H1 (cell line): ENCODE measurements around the gene TRAPPC11. TPM values are rescaled to one million over a fixed set of nuclear protein-coding genes. Genes with fewer than 3 reads are reported as not detected.

Source experiments
- CTCF ChIA-PET: fragments of 300-600 bp; sonication (Branson Sonifier 250); formaldehyde crosslinking; loops from one replicate; lab custom pipeline; 2021; ENCODE audit not compliant: partially characterized antibody; lab: Charles Lee
- POLR2A ChIA-PET: fragments of 300-600 bp; sonication (Branson Sonifier 250); formaldehyde crosslinking; loops from one replicate; lab custom pipeline; 2021; ENCODE audit warnings: inconsistent platforms; ENCODE audit not compliant: partially characterized antibody; lab: Charles Lee
- DNase-seq, 2 experiments: peaks; one replicate each; pipeline versions ENCODE4 v3.0.0 to v3.0.0-alpha.2; 2010 to 2022; ENCODE audit warnings: low spot score in 2 of 2, low read depth in 1 of 2, mixed read lengths in 1 of 2
- FAIRE-seq: peaks from 2 replicates; lab custom pipeline; 2011; peaks lifted over from hg19 to GRCh38; lab: Jason Lieb, UNC
- H2AFZ ChIP-seq: 2 replicates; pipeline ENCODE4 v1.8.1; 2012; ENCODE audit warnings: low read length, inconsistent platforms
- H2AK5ac ChIP-seq: 2 replicates; pipeline ENCODE4 v1.6.1; 2013; ENCODE audit warnings: low read depth, low read length
- H2BK120ac ChIP-seq: replicated peaks from 2 replicates; pipeline ENCODE3; 2013; ENCODE audit warnings: low read depth, low read length, inconsistent platforms
- H2BK12ac ChIP-seq: 2 replicates; pipeline ENCODE4 v1.6.1; 2013; ENCODE audit warnings: low read depth, low read length
- H2BK15ac ChIP-seq: 2 replicates; pipeline ENCODE4 v1.6.1; 2013; ENCODE audit warnings: low read length
- H2BK20ac ChIP-seq: 2 replicates; pipeline ENCODE4 v1.6.1; 2013; ENCODE audit warnings: low read length
- H2BK5ac ChIP-seq: 2 replicates; pipeline ENCODE4 v1.6.1; 2013; ENCODE audit warnings: low read depth, low read length
- H3K14ac ChIP-seq: 2 replicates; pipeline ENCODE4 v1.6.1; 2013; ENCODE audit warnings: inconsistent platforms; ENCODE audit not compliant: insufficient read length
- H3K18ac ChIP-seq: 2 replicates; pipeline ENCODE4 v1.6.1; 2013; ENCODE audit warnings: low read length; ENCODE audit errors: extremely low read depth
- H3K23ac ChIP-seq: 2 replicates; pipeline ENCODE4 v1.6.1; 2013; ENCODE audit warnings: inconsistent platforms; ENCODE audit not compliant: insufficient read length
- H3K23me2 ChIP-seq: 2 replicates; pipeline ENCODE4 v1.6.1; 2013; ENCODE audit warnings: low read depth, low read length
- H3K27ac ChIP-seq: 2 replicates; pipeline ENCODE4 v1.6.1; 2011; ENCODE audit warnings: low read depth, low read length, inconsistent platforms
- H3K27me3 ChIP-seq, 4 experiments: replicated peaks in 1 of 4; 1 replicate in 1 of 4; 2 replicates in 3 of 4; pipeline versions ENCODE4 v1.6.1 to v1.8.1; 2011 to 2013; ENCODE audit warnings: low read length in 3 of 4, mild to moderate bottlenecking in 3 of 4, inconsistent platforms in 2 of 4, mixed read lengths in 2 of 4, moderate library complexity in 1 of 4; ENCODE audit not compliant: control insufficient read depth in 3 of 4, insufficient read depth in 3 of 4; ENCODE audit errors: extremely low read depth in 1 of 4
- H3K36me3 ChIP-seq, 4 experiments: 2 replicates each; pipeline versions ENCODE4 v1.6.1 to v1.8.1; 2011 to 2013; ENCODE audit warnings: mild to moderate bottlenecking in 4 of 4, low read length in 3 of 4, moderate library complexity in 2 of 4, control low read depth in 1 of 4, inconsistent platforms in 1 of 4; ENCODE audit not compliant: insufficient read depth in 4 of 4, control insufficient read depth in 2 of 4
- H3K4ac ChIP-seq: replicated peaks from 2 replicates; pipeline ENCODE3; 2013; ENCODE audit warnings: low read length, low read depth, mixed read lengths, inconsistent platforms; ENCODE audit not compliant: insufficient read length
- H3K4me1 ChIP-seq, 4 experiments: replicated peaks in 1 of 4; 1 replicate in 1 of 4; 2 replicates in 3 of 4; pipeline versions ENCODE4 v1.6.1 to v1.8.1; 2011 to 2013; ENCODE audit warnings: low read length in 3 of 4, inconsistent platforms in 2 of 4, mixed read lengths in 1 of 4; ENCODE audit not compliant: insufficient read depth in 4 of 4, control insufficient read depth in 3 of 4
- H3K4me2 ChIP-seq, 2 experiments: 2 replicates each; pipeline versions ENCODE4 v1.6.1 to v1.8.1; 2011 to 2013; ENCODE audit warnings: low read depth in 2 of 2, low read length in 2 of 2, control low read depth in 1 of 2, inconsistent platforms in 1 of 2, mild to moderate bottlenecking in 1 of 2; ENCODE audit not compliant: insufficient read depth in 1 of 2
- H3K4me3 ChIP-seq, 4 experiments: fragments of 200-600, 300-600 bp in 1 of 4; sonication (generic), shearing (Covaris generic), sonication (Bioruptor Twin) in 1 of 4; 2 replicates each; pipeline versions ENCODE4 v1.5.1 to v1.8.1; 2011 to 2016; ENCODE audit warnings: low read length in 4 of 4, low read depth in 3 of 4, control low read depth in 2 of 4, inconsistent platforms in 2 of 4, mild to moderate bottlenecking in 2 of 4, mixed read lengths in 1 of 4, moderate library complexity in 1 of 4; ENCODE audit not compliant: insufficient read depth in 2 of 4; ENCODE audit errors: extremely low read depth in 1 of 4
- H3K56ac ChIP-seq: replicated peaks from 2 replicates; pipeline ENCODE3; 2013; ENCODE audit warnings: low read depth, mild to moderate bottlenecking, mixed read lengths, low read length, inconsistent platforms; ENCODE audit not compliant: insufficient read length
- H3K79me1 ChIP-seq: 2 replicates; pipeline ENCODE4 v1.6.1; 2013; ENCODE audit warnings: low read depth, low read length, control low read depth
- H3K79me2 ChIP-seq, 2 experiments: 2 replicates each; pipeline versions ENCODE4 v1.6.1 to v1.8.1; 2012 to 2013; ENCODE audit warnings: low read length in 2 of 2, mild to moderate bottlenecking in 2 of 2, inconsistent platforms in 1 of 2; ENCODE audit not compliant: insufficient read depth in 2 of 2, control insufficient read depth in 1 of 2
- H3K9ac ChIP-seq, 4 experiments: replicated peaks in 1 of 4; 1 replicate in 1 of 4; 2 replicates in 3 of 4; pipeline versions ENCODE4 v1.6.1 to v1.8.1; 2011 to 2013; ENCODE audit warnings: low read depth in 3 of 4, low read length in 3 of 4, control low read depth in 2 of 4, mild to moderate bottlenecking in 2 of 4, moderate library complexity in 2 of 4, inconsistent platforms in 1 of 4; ENCODE audit errors: extremely low read depth in 1 of 4
- H3K9me3 ChIP-seq, 2 experiments: 2 replicates each; pipeline versions ENCODE4 v1.6.1 to v1.8.1; 2012 to 2013; ENCODE audit warnings: mild to moderate bottlenecking in 2 of 2, moderate library complexity in 2 of 2, control low read depth in 1 of 2, inconsistent platforms in 1 of 2, low read depth in 1 of 2, low read length in 1 of 2, mixed read lengths in 1 of 2; ENCODE audit not compliant: insufficient read depth in 2 of 2
- H4K20me1 ChIP-seq, 2 experiments: replicated peaks in 1 of 2; 2 replicates each; pipeline versions ENCODE3 to v1.8.1; 2011 to 2013; ENCODE audit warnings: inconsistent platforms in 2 of 2, low read length in 2 of 2, mild to moderate bottlenecking in 1 of 2; ENCODE audit not compliant: insufficient read depth in 2 of 2, control insufficient read depth in 1 of 2
- H4K5ac ChIP-seq: 2 replicates; pipeline ENCODE4 v1.6.1; 2013; ENCODE audit warnings: low read length, low read depth, mixed read lengths, inconsistent platforms; ENCODE audit not compliant: insufficient read length
- H4K8ac ChIP-seq: 2 replicates; pipeline ENCODE4 v1.8.0; 2013; ENCODE audit warnings: mild to moderate bottlenecking, moderate library complexity, low read length, inconsistent platforms; ENCODE audit not compliant: insufficient read depth; ENCODE audit errors: extremely low read depth
- H4K91ac ChIP-seq: replicated peaks from 2 replicates; pipeline ENCODE3; 2013; ENCODE audit warnings: low read length, mixed read lengths, inconsistent platforms; ENCODE audit not compliant: insufficient read length
- CBX5 ChIP-seq: fragments of 300-800, 300-1000 bp; sonication (generic); IDR thresholded peaks from 2 replicates; pipeline ENCODE4 v1.7.1; 2016; ENCODE audit warnings: antibody characterized with exemption, low read length, low read depth
- EP300 ChIP-seq, 2 experiments: IDR thresholded peaks; 1 replicate in 1 of 2; 2 replicates in 1 of 2; pipeline ENCODE4 v1.6.1; 2011 to 2012; ENCODE audit warnings: low read depth in 2 of 2, low read length in 2 of 2, mild to moderate bottlenecking in 2 of 2, borderline replicate concordance in 1 of 2, inconsistent platforms in 1 of 2, moderate library complexity in 1 of 2
- FOSL1 ChIP-seq: IDR thresholded peaks from 2 replicates; pipeline ENCODE4 v1.6.1; 2011; ENCODE audit warnings: mild to moderate bottlenecking, low read depth, low read length, moderate library complexity; ENCODE audit not compliant: insufficient read depth
- KDM1A ChIP-seq: fragments of 200-600, 300-600 bp; sonication (generic); IDR thresholded peaks from 2 replicates; pipeline ENCODE4 v1.7.1; 2016; ENCODE audit warnings: mild to moderate bottlenecking, low read length, borderline replicate concordance
- KDM4A ChIP-seq: IDR thresholded peaks from one replicate; pipeline ENCODE4 v1.7.1; 2012; ENCODE audit warnings: low read depth, mild to moderate bottlenecking, moderate library complexity, low read length, inconsistent platforms; ENCODE audit not compliant: severe bottlenecking
- NANOG ChIP-seq: IDR thresholded peaks from 2 replicates; pipeline ENCODE4 v1.6.1; 2011; ENCODE audit warnings: low read length, low read depth, mild to moderate bottlenecking, inconsistent platforms; ENCODE audit not compliant: insufficient read depth, poor library complexity, severe bottlenecking
- PHF8 ChIP-seq: fragments of 200-600 bp; sonication (generic); conservative IDR thresholded peaks from 2 replicates; pipeline ENCODE4 v1.7.1; 2012; ENCODE audit warnings: low read depth, mild to moderate bottlenecking, inconsistent platforms, low read length, moderate library complexity
- RFX5 ChIP-seq: IDR thresholded peaks from 2 replicates; pipeline ENCODE4 v1.6.1; 2011; ENCODE audit warnings: low read depth, low read length, improper control_type of control experiment, borderline replicate concordance
- SP1 ChIP-seq: IDR thresholded peaks from 2 replicates; pipeline ENCODE4 v1.6.1; 2011; ENCODE audit warnings: low read depth, low read length
- SP2 ChIP-seq: IDR thresholded peaks from 2 replicates; pipeline ENCODE4 v1.6.1; 2012; ENCODE audit warnings: mild to moderate bottlenecking, low read length, inconsistent platforms
- TAF1 ChIP-seq: IDR thresholded peaks from 2 replicates; pipeline ENCODE4 v1.6.1; 2011; ENCODE audit warnings: mild to moderate bottlenecking, low read depth, low read length
- USF2 ChIP-seq: IDR thresholded peaks from 2 replicates; pipeline ENCODE4 v1.6.1; 2011; ENCODE audit warnings: low read length, improper control_type of control experiment
- ZNF274 ChIP-seq: IDR thresholded peaks from 2 replicates; pipeline ENCODE4 v1.7.0; 2012; ENCODE audit warnings: low read length, borderline replicate concordance; ENCODE audit errors: extremely low read depth
- WGBS, 2 experiments: shearing (Covaris generic) in 1 of 2; methylation state at CpG; one replicate each; pipeline versions ENCODE4 v1.1.6 to v1.1.7; 2013 to 2015; ENCODE audit warnings: low lambda C conversion rate in 2 of 2, mixed read lengths in 2 of 2, inconsistent platforms in 1 of 2, low coverage in 1 of 2, missing lambda C conversion rate in 1 of 2; ENCODE audit not compliant: insufficient replicate concordance in 2 of 2, insufficient coverage in 1 of 2, insufficient read length in 1 of 2; ENCODE audit errors: extremely low coverage in 1 of 2, missing lambda C conversion rate in 1 of 2; 5-methylcytosine and 5-hydroxymethylcytosine counted together
- polyA plus RNA-seq, 7 experiments: library from polyadenylated mRNA; depleted of rRNA in 3 of 7; stranded (reverse) in 5 of 7; unstranded in 2 of 7; fragments of >200 nt in 5 of 7; fragments of 200-250 nt in 2 of 7; gene quantifications; 1 replicate in 5 of 7; 2 replicates in 1 of 7; 4 replicates in 1 of 7; pipeline versions ENCODE4 v1.2.1 to v1.2.3, GENCODE V29; 2011 to 2013; ENCODE audit warnings: missing spikeins in 2 of 7, mixed read lengths in 2 of 7
- total RNA-seq: library from RNA; stranded (reverse); fragmentation: NEBNext Ultra II Directional; extraction: Animal tissue kit (Norgen Biotek cat#: 25700); gene quantifications from 2 replicates; pipeline ENCODE4 v1.2.1, GENCODE V29; 2021

TRAPPC11 gene
- total and polyA plus RNA-seq, 2 of the 8 experiments (the other 6 are each of a cell fraction or from before 2014, with no cell fraction given), result 19.2 to 25.9 TPM

- H3K36me3 ChIP-seq, result no peaks in the 10 kb centered on the region
- no peak overlapping the region for H3K18ac ChIP-seq
- H3K4me1 ChIP-seq, result peaks cover 0 to 4% (median 2%) of the 10 kb centered on the region in 4 experiments; a peak in 2 of 7 replicates
- no peak overlapping the region for H2BK120ac ChIP-seq
- 88% methylated on average over 1 of the region's 1 CpG; no CpG with 5 or more reads in 1 of the 2 experiments for whole genome bisulfite sequencing, 2 experiments
- no peak overlapping the region for H4K5ac ChIP-seq
- H3K4me3 ChIP-seq, result no peak overlapping the region
- FAIRE-seq (no peak), DNase-seq (no peak)
- no peak overlapping the region for H2AFZ ChIP-seq
- H4K91ac ChIP-seq, result no peak overlapping the region
- no peak overlapping the region for H2BK20ac ChIP-seq
- no peak overlapping the region for H3K14ac ChIP-seq
- H2BK12ac ChIP-seq, result no peak overlapping the region
- H3K9ac ChIP-seq, result no peak overlapping the region
- ChIA-PET POLR2A (no interaction called here), CTCF (interaction anchor here (0.6 to 0.7 kb wide), 4 partner anchors 11 to 1224 kb away, joined by 3 read pairs; no protein-coding TSS in a partner anchor)
- no peaks in the 10 kb centered on the region for H3K79me1 ChIP-seq
- no peak overlapping the region for H3K27ac ChIP-seq
- no peak overlapping the region for H3K23ac ChIP-seq
- H3K4ac ChIP-seq, result no peak overlapping the region
- H3K79me2 ChIP-seq, result no peaks in the 10 kb centered on the region
- H4K20me1 ChIP-seq, result no peaks in the 10 kb centered on the region
- H2AK5ac ChIP-seq, result no peak overlapping the region
- no peak overlapping the region for H3K4me2 ChIP-seq
- H3K56ac ChIP-seq, result no peak overlapping the region
- H3K27me3 ChIP-seq, result no peaks in the 10 kb centered on the region
- H4K8ac ChIP-seq, result no peak overlapping the region
- H3K23me2 ChIP-seq, result no peaks in the 10 kb centered on the region
- no peaks in the 10 kb centered on the region for H3K9me3 ChIP-seq
- no peak overlapping the region for H2BK5ac ChIP-seq
- H2BK15ac ChIP-seq, result no peak overlapping the region
- TF ChIP-seq FOSL1 (no peak), KDM1A (no peak), NANOG (no peak), ZNF274 (no peak), TAF1 (no peak), PHF8 (no peak), KDM4A (no peak), USF2 (no peak), EP300 (IDR thresholded peaks at IDR 0.05; ENCODE audit: borderline replicate concordance in 1 of 2, low read depth in 2 of 2, low read length in 2 of 2) (no peak), SP1 (no peak), CBX5 (no peak), RFX5 (no peak), SP2 (no peak)
Observed at GRCh38 chr4:183760326-183760725, 101.2 kb downstream of the TRAPPC11 start.
